SW 1271 (cell line): ENCODE data around the gene ERCC6.
A peak's percentile ranks its signal among the peaks of the same experiment; 100 is the strongest.

Experiments
- DNase-seq, 2 experiments: peaks; one replicate each; lab custom pipeline; 2025; lab: John Stamatoyannopoulos, UW

The ERCC6 gene

DNA sequence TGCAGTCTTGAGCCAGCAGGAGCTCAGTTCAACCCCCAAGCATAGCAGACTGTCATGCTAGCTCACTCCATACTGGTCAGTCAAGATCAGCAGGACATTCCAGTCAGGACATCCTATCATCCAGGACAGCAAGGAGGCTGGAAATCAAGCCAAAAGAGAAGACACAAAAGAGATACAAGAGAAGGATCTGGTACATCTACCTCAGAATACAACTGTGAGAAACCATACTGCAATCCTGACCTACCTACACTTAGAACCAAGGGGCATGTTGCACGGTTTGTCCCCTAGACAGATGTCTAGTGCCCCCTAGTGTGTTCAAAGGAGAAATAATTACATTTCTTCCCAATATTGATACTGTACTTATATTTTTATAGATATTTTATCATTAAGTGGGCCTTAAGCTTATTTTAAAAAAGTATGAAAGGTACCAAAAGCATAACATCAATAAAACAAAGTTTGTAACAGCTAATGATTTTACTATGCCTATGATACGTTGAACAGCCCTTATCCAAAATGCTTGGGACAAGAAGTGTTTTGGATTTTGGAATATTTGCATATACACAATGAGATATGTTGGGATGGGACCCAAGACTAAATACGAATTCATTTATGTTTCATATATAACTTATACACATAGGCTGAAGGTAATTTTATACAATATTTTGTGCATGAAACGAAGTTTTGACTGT lies 26.7 kb downstream of the ERCC6 start:
- peak in 1 of 2 experiments; percentile 21 for DNase-seq

GRCh38 chr10:49509771-49510303 lies 29.1 kb downstream of the ERCC6 start:
- no peak for DNase-seq

DNA sequence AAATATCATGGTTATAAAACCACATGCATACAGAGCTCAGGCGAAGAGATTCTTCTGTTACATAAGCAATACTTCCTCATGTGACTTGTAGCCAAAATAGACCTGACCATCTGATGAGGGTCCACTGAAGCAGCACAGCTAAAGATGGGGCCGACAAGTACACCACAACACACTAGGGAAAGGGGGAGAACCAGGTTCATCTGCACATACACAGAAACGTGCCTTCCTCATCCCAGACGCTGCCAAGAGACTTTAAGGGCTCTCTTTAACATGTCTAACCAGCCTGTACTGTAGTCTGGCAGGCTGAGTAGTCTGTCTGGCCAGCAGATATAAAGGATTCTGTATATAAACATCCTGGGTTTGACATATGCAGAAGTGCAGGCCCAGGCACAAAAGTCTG lies 30.3 kb downstream of the ERCC6 start:
- DNase-seq = no peak

DNA sequence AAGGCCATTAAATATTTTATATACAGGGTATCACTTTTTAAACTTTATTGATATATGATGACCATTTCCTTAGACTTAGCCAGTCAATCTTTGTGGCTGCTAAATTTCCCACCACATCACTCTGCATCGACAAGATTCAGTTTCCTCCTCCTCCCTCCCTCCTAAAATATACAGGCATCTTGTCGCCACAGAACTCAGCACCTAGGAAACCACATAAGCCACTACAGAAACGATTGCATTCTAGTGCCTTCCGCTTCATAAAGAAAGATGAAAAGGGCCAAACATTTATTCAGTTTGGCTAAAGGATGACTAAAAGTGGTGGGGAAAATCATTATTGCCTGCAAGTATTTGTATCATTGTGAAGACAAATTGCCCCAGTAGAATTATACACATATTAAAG lies 30.7 kb downstream of the ERCC6 start:
- DNase-seq = no peak

DNA sequence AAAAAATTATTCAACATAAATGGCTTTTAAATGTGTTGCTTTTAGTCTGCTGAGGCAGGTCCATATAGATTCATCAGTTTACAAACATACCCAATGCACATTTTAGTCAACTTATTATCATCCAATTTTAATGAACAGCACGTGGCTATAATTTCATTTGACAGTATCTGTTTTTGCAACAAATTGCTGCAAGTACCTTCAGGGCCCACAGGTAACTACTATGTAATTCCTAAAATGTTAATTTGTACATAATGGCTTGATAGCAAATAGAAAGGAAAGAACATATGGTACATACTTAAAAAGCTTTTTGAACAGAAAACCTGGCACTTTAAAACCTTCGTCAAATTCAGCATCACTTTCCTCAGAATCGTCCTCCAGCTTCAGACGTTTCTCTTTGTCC lies 33.3 kb downstream of the ERCC6 start:
- no peak for DNase-seq

- no peak for DNase-seq
Measured at GRCh38 chr10:49505076-49505475, 33.8 kb downstream of the ERCC6 start.

DNA sequence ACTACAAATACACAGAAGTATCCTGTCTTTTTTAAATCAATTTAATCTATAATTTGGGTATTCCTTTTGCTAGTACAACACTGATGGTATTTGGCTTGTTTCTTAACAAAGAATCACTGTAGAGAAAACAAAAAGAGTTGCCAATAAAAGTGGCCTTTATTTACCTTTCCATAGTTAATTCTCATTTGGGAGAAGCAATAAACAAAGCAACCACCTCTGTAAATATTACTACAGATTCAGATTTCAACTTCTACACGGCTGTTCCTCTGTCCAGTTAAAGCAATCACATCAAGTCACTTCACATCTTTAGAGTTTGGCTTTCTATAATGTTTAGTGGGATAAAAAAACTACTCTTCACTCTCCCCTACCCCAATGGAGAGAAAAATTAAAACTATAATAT lies 34.4 kb downstream of the ERCC6 start:
- DNase-seq = no peak

DNA sequence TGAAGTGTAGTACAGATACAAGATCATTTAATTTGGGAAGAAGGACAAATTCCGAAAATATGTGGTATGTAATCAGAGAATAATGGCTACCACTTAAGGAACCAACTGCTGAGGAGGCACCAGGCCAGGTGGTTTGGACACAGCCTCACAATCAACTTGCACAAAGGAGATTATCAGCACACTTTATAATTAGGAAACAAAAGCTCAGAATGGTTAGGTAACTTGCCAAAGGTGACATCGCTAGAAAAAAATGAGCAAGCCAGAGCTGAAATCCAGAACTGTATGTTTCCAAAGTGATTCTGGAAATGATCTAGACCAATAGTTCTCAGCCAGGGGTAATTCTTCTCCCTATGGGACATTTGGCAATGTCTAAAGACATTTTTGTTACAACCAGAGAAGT lies 36.6 kb downstream of the ERCC6 start:
- DNase-seq = no peak

DNA sequence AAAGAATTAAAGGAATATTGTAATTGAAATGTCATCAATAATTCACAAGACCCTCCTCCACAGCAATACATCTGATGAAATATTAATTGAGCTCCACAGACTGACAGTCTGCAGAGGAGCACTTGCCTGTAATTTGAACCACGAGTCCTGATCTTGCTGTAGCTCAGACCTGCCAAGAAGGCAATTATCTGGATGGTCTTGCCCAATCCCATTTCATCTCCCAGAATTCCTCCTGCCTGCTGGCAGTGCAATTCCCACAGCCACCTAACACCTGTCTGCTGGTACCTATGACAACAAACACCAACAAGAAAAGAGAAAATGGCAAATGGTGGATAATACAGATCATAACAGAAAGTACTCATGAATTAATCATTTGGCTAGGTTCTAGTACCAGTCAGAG lies 38.5 kb downstream of the ERCC6 start:
- no peak for DNase-seq

DNA sequence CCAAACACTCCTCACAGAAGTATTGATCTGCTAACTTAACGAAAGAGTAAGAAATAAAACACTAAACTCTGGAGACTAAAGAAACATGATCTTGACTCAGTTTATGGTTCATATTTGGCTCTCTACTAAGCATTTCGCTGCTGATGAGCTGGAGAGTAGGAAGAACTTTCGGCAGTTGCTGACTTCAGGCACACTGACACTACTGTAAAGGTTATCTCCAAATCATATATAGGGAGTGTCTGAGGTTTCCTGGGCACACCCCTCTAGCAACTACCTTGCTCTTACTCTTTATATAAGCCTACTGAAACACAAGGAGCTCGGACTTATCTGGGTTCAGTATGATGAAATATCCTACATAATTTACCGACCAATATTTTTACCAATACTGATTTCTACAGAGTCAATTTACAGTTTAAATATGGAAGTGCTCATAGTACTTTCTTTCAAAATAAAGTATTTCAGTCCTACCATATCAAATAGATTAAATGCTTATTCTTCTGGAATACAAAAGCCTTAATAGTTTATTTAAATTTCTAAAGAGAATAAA lies 39.5 kb downstream of the ERCC6 start:
- DNase-seq = no peak

DNA sequence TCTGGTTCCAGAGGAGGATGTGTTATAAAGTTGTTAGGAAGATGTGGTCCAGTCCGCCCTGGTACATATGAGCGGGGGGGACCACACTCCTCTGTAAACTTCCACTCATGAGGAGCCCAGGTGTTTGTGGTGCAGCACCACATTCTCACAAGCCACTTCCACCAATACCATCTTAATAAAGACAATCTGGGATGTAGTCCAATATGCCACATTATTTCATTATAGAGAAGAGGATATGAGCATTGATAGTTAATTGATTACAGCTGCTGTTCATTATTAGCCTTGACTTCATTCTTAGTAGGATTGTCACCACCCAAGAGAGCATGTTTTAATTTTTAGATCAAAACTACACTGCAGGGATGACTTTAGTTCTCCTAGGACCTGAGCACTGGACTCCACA lies 40.5 kb downstream of the ERCC6 start:
- no peak for DNase-seq

GRCh38 chr10:49497358-49497757 lies 41.6 kb downstream of the ERCC6 start:
- no peak for DNase-seq

DNA sequence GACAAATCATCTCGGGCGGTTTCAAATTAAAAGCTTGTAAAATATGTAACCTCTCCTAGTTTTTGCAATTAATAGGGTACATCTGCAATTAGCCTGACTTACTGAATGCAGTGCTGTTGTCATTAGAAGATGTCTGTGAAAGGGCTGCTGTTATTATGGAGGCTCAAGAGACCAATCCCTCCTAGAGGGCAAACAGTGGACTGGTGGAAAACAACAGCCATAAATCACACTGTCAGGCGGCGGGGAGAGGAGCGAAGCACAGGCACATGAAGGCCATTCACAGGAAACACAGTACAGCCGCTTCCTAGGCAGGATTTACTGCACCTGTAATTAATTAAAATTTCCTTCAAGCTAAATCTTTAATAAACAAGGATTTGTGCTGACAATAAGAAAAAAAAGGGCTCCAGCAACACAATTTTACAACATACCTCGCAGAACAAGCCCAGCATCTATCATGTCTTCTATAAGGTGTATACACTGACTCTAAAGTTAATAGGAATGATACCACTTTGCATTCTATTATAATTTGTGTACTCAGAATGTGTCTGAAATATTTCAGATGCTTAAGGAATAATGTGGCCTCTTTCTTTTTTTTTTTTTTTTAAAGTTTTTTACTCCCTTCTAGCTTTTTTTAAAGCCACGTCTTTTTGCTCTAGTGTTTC lies 50.7 kb downstream of the ERCC6 start:
- DNase-seq = no peak

- no peak for DNase-seq
Measured at GRCh38 chr10:49486738-49487137, 52.2 kb downstream of the ERCC6 start.

DNA sequence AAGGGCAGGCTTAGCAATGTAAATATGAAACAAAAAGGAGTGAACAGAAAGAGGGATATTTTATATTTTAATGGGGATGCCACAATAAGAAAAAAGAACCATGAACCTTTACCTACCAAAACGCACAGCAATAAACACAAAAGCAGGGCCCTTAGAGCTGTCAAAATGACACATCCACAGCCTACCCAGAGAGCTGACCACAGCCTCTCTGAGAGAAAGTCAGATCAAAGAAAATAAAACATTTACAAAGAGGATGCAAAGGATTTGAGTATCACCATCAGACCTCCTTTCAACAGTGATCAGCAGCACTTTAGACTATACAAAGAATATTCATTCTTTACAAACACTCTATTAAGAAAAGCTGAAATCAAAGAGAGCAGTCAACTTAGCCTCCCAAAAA lies 52.9 kb downstream of the ERCC6 start:
- no peak for DNase-seq

GRCh38 chr10:49484486-49485235 lies 54.3 kb downstream of the ERCC6 start:
- DNase-seq = no peak

- no peak for DNase-seq
Measured at GRCh38 chr10:49478819-49479218, 60.1 kb downstream of the ERCC6 start.

- no peak for DNase-seq
Measured at GRCh38 chr10:49474901-49475300, 64.0 kb downstream of the ERCC6 start.

DNA sequence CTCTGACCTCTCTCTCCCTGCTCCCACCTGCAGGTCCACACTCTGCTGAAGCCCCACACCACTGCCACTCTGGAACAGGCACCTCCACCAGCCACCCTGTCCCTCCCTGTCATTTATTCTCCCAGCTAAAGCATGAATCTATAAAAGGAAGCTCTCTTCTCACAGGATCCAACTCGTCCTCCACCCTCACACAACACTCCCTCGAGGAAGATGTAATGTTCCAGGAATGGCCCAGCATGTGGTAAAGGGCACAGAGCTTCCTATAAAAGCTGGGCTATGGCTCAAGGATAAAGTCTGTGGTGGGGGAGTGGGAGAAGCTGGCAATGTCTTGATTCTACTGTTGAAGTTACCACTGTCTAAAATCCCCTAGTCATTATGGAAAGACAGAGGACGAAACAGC lies 67.4 kb downstream of the ERCC6 start:
- no peak for DNase-seq

DNA sequence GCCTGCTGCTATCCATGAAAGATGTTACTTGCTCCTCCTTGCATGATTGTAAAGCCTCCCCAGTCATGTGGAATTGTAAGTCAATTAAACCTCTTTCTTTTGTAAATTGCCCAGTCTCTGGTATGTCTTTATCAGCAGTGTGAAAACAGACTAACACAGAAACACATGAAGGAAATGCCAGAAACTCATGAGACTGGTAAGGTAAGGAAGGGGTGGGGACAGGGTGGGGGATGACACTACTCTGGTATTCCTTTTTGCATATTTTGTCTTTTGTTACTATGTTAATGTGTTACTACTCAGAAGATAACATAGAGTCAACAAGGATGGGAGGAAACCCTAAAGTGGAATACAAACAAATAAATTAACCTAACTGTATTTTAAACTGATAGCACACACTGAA lies 73.2 kb downstream of the ERCC6 start:
- DNase-seq = no peak
